Left ventricle myocardium inferior (tissue), 1 donor: Measurements from ENCODE around the gene NCAPG. TPM values are rescaled to one million over a fixed set of nuclear protein-coding genes. Genes with fewer than 3 reads are reported as not detected.
A peak's percentile ranks its signal among the peaks of the same experiment; 100 is the strongest.

Source experiments
- DNase-seq: peaks from one replicate; pipeline ENCODE4 v3.0.0-alpha.2; 2020
- H3K27ac ChIP-seq: fragments of 200-600 bp; replicated peaks from 2 replicates; pipeline ENCODE4 v1.8.0; 2021
- H3K27me3 ChIP-seq: fragments of 200-600 bp; 2 replicates; pipeline ENCODE4 v1.8.0; 2021; ENCODE audit warnings: low read depth
- H3K36me3 ChIP-seq: fragments of 200-600 bp; 2 replicates; pipeline ENCODE4 v1.8.0; 2021
- H3K4me1 ChIP-seq: fragments of 200-600 bp; 2 replicates; pipeline ENCODE4 v1.8.0; 2021
- H3K4me3 ChIP-seq: fragments of 200-600 bp; 2 replicates; pipeline ENCODE4 v1.8.0; 2021; ENCODE audit warnings: mild to moderate bottlenecking, moderate library complexity
- H3K9me3 ChIP-seq: fragments of 200-600 bp; replicated peaks from 2 replicates; pipeline ENCODE4 v1.8.0; 2021
- CTCF ChIP-seq: fragments of 200-600 bp; IDR thresholded peaks from 2 replicates; pipeline ENCODE4 v1.8.0; 2021; ENCODE audit warnings: antibody characterized with exemption, mild to moderate bottlenecking, borderline replicate concordance
- intact Hi-C: fragments of 100-400 bp; cut with micrococcal nuclease; formaldehyde crosslinking; loops from one replicate; pipeline ENCODE4 v1.11.0; 2022
- total RNA-seq: library from RNA; stranded (reverse); fragmentation: NEBNext Ultra II Directional; extraction: Animal tissue kit (Norgen Biotek cat#: 25700); gene quantifications from one replicate; pipeline ENCODE4 v1.2.1, GENCODE V29; 2021
- donor health status: DM: no; HTN: yes; CAD: no; lungs with severe emphysema.

NCAPG gene
- total RNA-seq, 1 donor from 2014 or later = 0.38 TPM

- intact Hi-C loops = no loop called here
- no peaks in the 10 kb centered on the region for H3K27me3 ChIP-seq
- peaks cover 32% of the 10 kb centered on the region for H3K4me1 ChIP-seq
- no peak overlapping the region for H3K4me3 ChIP-seq
- no peaks in the 10 kb centered on the region for H3K36me3 ChIP-seq
- no peak for TF ChIP-seq CTCF
- no peaks in the 10 kb centered on the region for H3K9me3 ChIP-seq
- no peak for DNase-seq
- no peak overlapping the region for H3K27ac ChIP-seq
Observed at GRCh38 chr4:17812801-17813200, 2.0 kb downstream of the NCAPG start.

GRCh38 chr4:17814140-17814539, 3.4 kb downstream of the NCAPG start:
- H3K4me3 ChIP-seq = no peak overlapping the region
- no peak for TF ChIP-seq CTCF
- peaks cover 19% of the 10 kb centered on the region for H3K4me1 ChIP-seq
- DNase-seq = no peak
- no peak overlapping the region for H3K27ac ChIP-seq
- intact Hi-C loops = no loop called here
- H3K36me3 ChIP-seq = no peaks in the 10 kb centered on the region
- no peaks in the 10 kb centered on the region for H3K9me3 ChIP-seq
- no peaks in the 10 kb centered on the region for H3K27me3 ChIP-seq

GRCh38 chr4:17816142-17816541, 5.4 kb downstream of the NCAPG start:
- Histone ChIP-seq H3K27me3 (no peaks in the 10 kb centered on the region), H3K4me1 (peaks cover 6% of the 10 kb centered on the region), H3K36me3 (no peaks in the 10 kb centered on the region), H3K4me3 (no peak overlapping the region), H3K9me3 (no peaks in the 10 kb centered on the region), H3K27ac (no peak overlapping the region)
- TF ChIP-seq CTCF = no peak
- no peak for DNase-seq
- intact Hi-C loops = loop anchor here (5.0 kb wide), 1 partner anchor 776 kb away; no protein-coding TSS in a partner anchor

DNA sequence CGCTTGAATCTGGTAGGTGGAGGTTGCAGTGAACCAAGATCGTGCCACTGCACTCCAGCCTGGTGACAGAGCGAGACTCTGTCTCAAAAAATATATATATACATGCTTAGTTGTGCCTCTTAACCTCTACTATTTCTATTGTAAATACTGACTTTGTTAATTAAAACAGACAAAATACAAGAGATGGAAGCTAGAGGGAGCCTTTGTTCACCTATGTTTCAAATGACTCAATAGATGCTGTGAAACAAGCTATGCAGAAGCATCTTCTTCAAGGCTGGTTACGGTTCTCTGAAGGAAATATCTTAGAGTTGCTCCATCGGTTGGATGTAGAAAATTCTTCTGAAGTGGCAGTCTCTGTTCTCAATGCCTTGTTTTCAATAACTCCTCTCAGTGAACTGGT, 6.2 kb downstream of the NCAPG start:
- Histone ChIP-seq H3K4me1 (no peaks in the 10 kb centered on the region), H3K4me3 (no peak overlapping the region), H3K27me3 (no peaks in the 10 kb centered on the region), H3K36me3 (no peaks in the 10 kb centered on the region), H3K27ac (no peak overlapping the region), H3K9me3 (no peaks in the 10 kb centered on the region)
- no peak for DNase-seq
- TF ChIP-seq CTCF = peak; percentile 67
- intact Hi-C loops = loop anchor here (5.0 kb wide), 1 partner anchor 775 kb away; no protein-coding TSS in a partner anchor

- no peak for TF ChIP-seq CTCF
- H3K36me3 ChIP-seq = no peaks in the 10 kb centered on the region
- intact Hi-C loops = loop anchor here (10.0 kb wide), 2 partner anchors 541 to 751 kb away; no protein-coding TSS in a partner anchor
- DNase-seq = no peak
- H3K4me3 ChIP-seq = no peak overlapping the region
- no peaks in the 10 kb centered on the region for H3K4me1 ChIP-seq
- H3K9me3 ChIP-seq = no peaks in the 10 kb centered on the region
- H3K27ac ChIP-seq = no peak overlapping the region
- no peaks in the 10 kb centered on the region for H3K27me3 ChIP-seq
Observed at GRCh38 chr4:17823871-17824669, 13.3 kb downstream of the NCAPG start.
